Activated T-cell treated with anti-CD3 and anti-CD28 coated beads, Interleukin-2, amount 50 U/mL, for 4 hours (primary cell): Measurements from ENCODE around the gene DEGS1. TPM values are rescaled to one million over a fixed set of nuclear protein-coding genes. Genes with fewer than 3 reads are reported as not detected.

Experiments used
- total RNA-seq, 3 donors: library from RNA; stranded (reverse); gene quantifications; one replicate each; pipeline ENCODE4 v1.2.1, GENCODE V29; 2021

DEGS1 gene
- total RNA-seq, 3 donors from 2014 or later, result 33.5 to 40.1 (median 34.6) TPM

Other genes with a start within 250 kb of the DEGS1 start
- 10 to 100 TPM; 33.1 to 34.1 (median 33.3) TPM for gene FBXO28, start 69.1 kb upstream of the DEGS1 start, total RNA-seq
- 10 to 100 TPM; 40.0 to 42.7 (median 41.8) TPM for gene NVL, start 146.9 kb downstream of the DEGS1 start, total RNA-seq
- gene CNIH4, start 173.6 kb downstream of the DEGS1 start, total RNA-seq, result 10 to 100 TPM; 31.2 to 38.6 (median 37.6) TPM